Neural progenitor cell (in vitro differentiated cells): ENCODE results near the gene ASPHD2.

Experiments
- EZH2 ChIP-seq: fragments of 200-600 bp; sonication (generic); IDR thresholded peaks from 2 replicates; pipeline ENCODE4 v1.6.1; 2017; ENCODE audit warnings: antibody characterized with exemption, mild to moderate bottlenecking, moderate library complexity
- EZH2phosphoT487 ChIP-seq: fragments of 200-600 bp; sonication (generic); IDR thresholded peaks from 2 replicates; pipeline ENCODE4 v1.6.1; 2017; ENCODE audit warnings: antibody characterized with exemption
- TF ChIP-seq, protein P1 (sequence below): fragments of 200-600 bp; sonication (generic); IDR thresholded peaks from 2 replicates; pipeline ENCODE4 v1.5.1; 2017; ENCODE audit warnings: antibody characterized with exemption, mild to moderate bottlenecking

DNA sequence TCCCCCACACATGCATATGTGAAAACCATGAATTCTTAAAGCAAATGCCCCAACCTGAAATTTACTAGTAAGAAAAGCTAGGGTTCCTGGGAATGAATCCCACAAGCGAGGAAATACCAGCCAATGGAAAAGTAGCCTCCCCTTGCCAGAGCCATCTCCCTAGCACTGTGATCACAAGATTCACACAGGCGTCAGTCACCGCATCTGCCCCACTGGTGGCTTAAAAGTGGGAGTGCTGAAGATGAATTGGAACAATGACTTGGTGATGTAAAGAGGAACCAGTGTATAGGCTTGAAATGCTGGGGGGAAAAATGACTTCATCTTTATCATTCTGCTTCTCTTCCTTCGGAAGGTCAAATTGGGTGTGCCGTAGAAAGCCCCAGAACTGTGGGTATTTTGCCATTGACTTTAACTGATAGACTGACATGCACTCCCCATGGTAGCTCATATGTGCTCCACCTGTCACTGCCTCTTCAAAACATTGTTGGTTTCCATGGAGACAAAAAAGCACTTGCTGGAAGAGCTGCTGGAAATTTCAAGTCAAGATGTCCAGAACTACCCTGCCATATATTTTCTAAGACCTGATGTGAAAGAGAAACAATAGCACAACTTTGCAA, 19.2 kb upstream of the ASPHD2 start:
- TF ChIP-seq, protein P1, sequence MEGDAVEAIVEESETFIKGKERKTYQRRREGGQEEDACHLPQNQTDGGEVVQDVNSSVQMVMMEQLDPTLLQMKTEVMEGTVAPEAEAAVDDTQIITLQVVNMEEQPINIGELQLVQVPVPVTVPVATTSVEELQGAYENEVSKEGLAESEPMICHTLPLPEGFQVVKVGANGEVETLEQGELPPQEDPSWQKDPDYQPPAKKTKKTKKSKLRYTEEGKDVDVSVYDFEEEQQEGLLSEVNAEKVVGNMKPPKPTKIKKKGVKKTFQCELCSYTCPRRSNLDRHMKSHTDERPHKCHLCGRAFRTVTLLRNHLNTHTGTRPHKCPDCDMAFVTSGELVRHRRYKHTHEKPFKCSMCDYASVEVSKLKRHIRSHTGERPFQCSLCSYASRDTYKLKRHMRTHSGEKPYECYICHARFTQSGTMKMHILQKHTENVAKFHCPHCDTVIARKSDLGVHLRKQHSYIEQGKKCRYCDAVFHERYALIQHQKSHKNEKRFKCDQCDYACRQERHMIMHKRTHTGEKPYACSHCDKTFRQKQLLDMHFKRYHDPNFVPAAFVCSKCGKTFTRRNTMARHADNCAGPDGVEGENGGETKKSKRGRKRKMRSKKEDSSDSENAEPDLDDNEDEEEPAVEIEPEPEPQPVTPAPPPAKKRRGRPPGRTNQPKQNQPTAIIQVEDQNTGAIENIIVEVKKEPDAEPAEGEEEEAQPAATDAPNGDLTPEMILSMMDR, result no peak
- TF ChIP-seq EZH2phosphoT487 (no peak), EZH2 (no peak)
